ENCODE results near the gene ZNF138. TPM values are rescaled to one million over a fixed set of nuclear protein-coding genes. Genes with fewer than 3 reads are reported as not detected.

Gene ZNF138
- total and polyA plus RNA-seq, 10 of the 15 experiments (the other 5 are each of a cell fraction or from before 2014, with no cell fraction given), result 5.9 to 14.9 (median 12.4) TPM

DNA sequence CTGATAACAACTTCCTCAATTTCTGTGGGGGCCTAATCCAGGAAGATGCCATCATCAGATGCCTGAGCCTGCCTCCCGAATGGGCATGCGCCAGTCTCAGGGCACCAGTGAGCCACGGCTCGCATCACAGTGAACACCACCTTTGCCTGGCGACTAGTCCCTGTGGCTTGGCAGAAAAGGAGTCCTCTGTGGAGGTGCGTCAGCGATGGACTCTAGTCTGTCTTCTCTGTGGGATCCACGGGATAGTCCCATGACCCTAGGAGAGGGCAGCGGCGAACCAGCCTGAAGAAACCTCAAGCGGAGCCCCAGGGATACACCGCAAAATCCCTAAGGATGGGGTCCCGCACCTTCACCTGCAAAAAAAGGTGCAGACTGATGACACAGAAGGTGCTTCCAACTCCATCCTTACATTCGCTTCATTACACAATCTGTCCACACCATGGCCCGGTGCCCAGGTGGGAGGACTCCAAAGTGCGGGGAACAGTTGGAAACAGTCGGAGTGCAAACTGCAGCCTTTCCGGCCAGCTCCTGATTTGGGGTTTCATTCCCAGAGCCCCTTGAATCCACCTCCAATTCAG lies 73.7 kb downstream of the ZNF138 start:
- BruUV-seq (replicated peaks), result no TSS peak
- no peaks in the 10 kb centered on the region for H3K27me3 ChIP-seq (replicated peaks in 1 of 2; ENCODE audit: control insufficient read depth in 2 of 2, insufficient read depth in 2 of 2, low read length in 1 of 2)
- TF ChIP-seq NFYA (IDR thresholded peaks at IDR 0.05; ENCODE audit: borderline replicate concordance, low read depth, low read length) (no peak), E2F8 (IDR thresholded peaks at IDR 0.05; ENCODE audit: low read depth, partially characterized antibody) (no peak), ZBTB11 (CRISPR knock-in tag; IDR thresholded peaks at IDR 0.05) (no peak), POU2F2 (IDR thresholded peaks at IDR 0.05; ENCODE audit: borderline replicate concordance, low read depth, low read length) (no peak), RELA (IDR thresholded peaks at IDR 0.05; ENCODE audit: borderline replicate concordance, partially characterized antibody) (no peak), MYC (IDR thresholded peaks at IDR 0.05; ENCODE audit: insufficient read depth, insufficient read length, insufficient replicate concordance, low read length, severe bottlenecking) (no peak), YBX1 (IDR thresholded peaks at IDR 0.05) (no peak)
- TF ChIP-seq, protein P1, sequence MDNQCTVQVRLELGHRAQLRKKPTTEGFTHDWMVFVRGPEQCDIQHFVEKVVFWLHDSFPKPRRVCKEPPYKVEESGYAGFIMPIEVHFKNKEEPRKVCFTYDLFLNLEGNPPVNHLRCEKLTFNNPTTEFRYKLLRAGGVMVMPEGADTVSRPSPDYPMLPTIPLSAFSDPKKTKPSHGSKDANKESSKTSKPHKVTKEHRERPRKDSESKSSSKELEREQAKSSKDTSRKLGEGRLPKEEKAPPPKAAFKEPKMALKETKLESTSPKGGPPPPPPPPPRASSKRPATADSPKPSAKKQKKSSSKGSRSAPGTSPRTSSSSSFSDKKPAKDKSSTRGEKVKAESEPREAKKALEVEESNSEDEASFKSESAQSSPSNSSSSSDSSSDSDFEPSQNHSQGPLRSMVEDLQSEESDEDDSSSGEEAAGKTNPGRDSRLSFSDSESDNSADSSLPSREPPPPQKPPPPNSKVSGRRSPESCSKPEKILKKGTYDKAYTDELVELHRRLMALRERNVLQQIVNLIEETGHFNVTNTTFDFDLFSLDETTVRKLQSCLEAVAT (IDR thresholded peaks at IDR 0.05), result no peak
- TF ChIP-seq, protein P2, sequence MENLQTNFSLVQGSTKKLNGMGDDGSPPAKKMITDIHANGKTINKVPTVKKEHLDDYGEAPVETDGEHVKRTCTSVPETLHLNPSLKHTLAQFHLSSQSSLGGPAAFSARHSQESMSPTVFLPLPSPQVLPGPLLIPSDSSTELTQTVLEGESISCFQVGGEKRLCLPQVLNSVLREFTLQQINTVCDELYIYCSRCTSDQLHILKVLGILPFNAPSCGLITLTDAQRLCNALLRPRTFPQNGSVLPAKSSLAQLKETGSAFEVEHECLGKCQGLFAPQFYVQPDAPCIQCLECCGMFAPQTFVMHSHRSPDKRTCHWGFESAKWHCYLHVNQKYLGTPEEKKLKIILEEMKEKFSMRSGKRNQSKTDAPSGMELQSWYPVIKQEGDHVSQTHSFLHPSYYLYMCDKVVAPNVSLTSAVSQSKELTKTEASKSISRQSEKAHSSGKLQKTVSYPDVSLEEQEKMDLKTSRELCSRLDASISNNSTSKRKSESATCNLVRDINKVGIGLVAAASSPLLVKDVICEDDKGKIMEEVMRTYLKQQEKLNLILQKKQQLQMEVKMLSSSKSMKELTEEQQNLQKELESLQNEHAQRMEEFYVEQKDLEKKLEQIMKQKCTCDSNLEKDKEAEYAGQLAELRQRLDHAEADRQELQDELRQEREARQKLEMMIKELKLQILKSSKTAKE (IDR thresholded peaks at IDR 0.05; ENCODE audit: low read depth, poor library complexity, severe bottlenecking), result no peak
- H4K20me1 ChIP-seq (ENCODE audit: control insufficient read depth, insufficient read depth), result no peaks in the 10 kb centered on the region
- intact Hi-C loops (cut with micrococcal nuclease; ENCODE audit: unreplicated experiment) (no loop called here), in situ Hi-C loops (cut with MboI) (no loop called here)
- DNase-seq (ENCODE audit: low read depth, low spot score) (no peak), ATAC-seq (no peak), FAIRE-seq (no peak)
- H3K9ac ChIP-seq (ENCODE audit: control insufficient read depth, insufficient read depth, low read length), result no peak overlapping the region
- no peak overlapping the region for H3K4me2 ChIP-seq (ENCODE audit: control insufficient read depth, insufficient read depth)
- ChIA-PET CTCF (no interaction called here), SMC1A (ENCODE audit: uncharacterized antibody, unreplicated experiment) (no interaction called here), POLR2A (interaction anchor here (0.6 kb wide), 1 partner anchor 76 kb away, joined by 3 read pairs; no protein-coding TSS in a partner anchor), RAD21 (ENCODE audit: unreplicated experiment) (no interaction called here)
- no peak overlapping the region for H3K27ac ChIP-seq (ENCODE audit: control insufficient read depth, insufficient read depth)
- no peaks in the 10 kb centered on the region for H3K79me2 ChIP-seq (ENCODE audit: control insufficient read depth, insufficient read depth, low read length)
- WGBS (ENCODE audit: insufficient coverage, insufficient replicate concordance, low lambda C conversion rate, missing lambda C conversion rate), result 62% methylated on average over 16 of the region's 18 CpGs
- no peaks in the 10 kb centered on the region for H3K4me1 ChIP-seq (ENCODE audit: control insufficient read depth, insufficient read depth, low read length)
- H3K4me3 ChIP-seq, result no peak overlapping the region
- H3K36me3 ChIP-seq (ENCODE audit: control insufficient read depth in 2 of 2, insufficient read depth in 2 of 2, low read length in 1 of 2), result no peaks in the 10 kb centered on the region
- H2AFZ ChIP-seq (ENCODE audit: control insufficient read depth, low read depth, low read length), result no peak overlapping the region
- H3K9me3 ChIP-seq (replicated peaks; ENCODE audit: control insufficient read depth, insufficient read depth, low read length), result no peaks in the 10 kb centered on the region; the same call in 1 of the 3 replicates
